ENCODE data around the gene ADGRB2. TPM values are rescaled to one million over a fixed set of nuclear protein-coding genes. Genes with fewer than 3 reads are reported as not detected.
A peak's percentile ranks its signal among the peaks of the same experiment; 100 is the strongest.

The ADGRB2 gene
- total and polyA plus RNA-seq, 2 experiments from 2014 or later = 0.51 to 3.6 TPM

DNA sequence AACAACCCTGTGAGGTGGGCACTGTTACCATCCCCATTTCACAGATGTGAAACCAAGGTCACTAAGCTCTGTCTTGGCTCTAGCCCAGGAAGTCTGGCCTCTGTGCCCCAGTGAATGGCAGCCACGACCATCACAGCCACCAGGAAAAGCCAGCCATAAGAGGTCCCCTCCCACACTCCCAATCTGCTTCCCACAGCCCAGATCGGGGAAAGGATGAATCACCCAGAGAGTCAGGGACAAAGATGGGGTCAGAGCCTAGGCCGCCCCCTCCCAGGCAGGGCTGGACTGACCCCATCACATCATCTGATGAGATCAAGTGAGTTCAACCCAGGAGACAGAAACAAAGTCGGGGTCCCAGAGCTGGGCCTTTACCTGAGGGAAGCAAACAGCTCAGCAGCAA lies 37.4 kb downstream of the ADGRB2 start:
- peaks cover 8% of the 10 kb centered on the region; the same call in 1 of the 2 replicates for H3F3A ChIP-seq (ENCODE audit: insufficient read depth)
- 37 to 56% methylated on average over 4 of the region's 4 CpGs for WGBS, 2 experiments (ENCODE audit: low coverage in 1 of 2, low lambda C conversion rate in 2 of 2, missing lambda C conversion rate in 2 of 2)
- no peak overlapping the region for H2AFZ ChIP-seq
- DNase-seq = peak; percentile 25
- in situ Hi-C loops (cut with MboI) = no loop called here
- no peaks in the 10 kb centered on the region for H3K9me2 ChIP-seq (ENCODE audit: insufficient read depth)
- no peak overlapping the region for H3K4me3 ChIP-seq
- H3K9ac ChIP-seq = no peak overlapping the region
- no peaks in the 10 kb centered on the region for H4K20me1 ChIP-seq (ENCODE audit: insufficient read depth)
- no peaks in the 10 kb centered on the region for H3K27me3 ChIP-seq (replicated peaks; ENCODE audit: insufficient read depth)
- no peak overlapping the region for H3K27ac ChIP-seq
- H3K36me3 ChIP-seq (ENCODE audit: low read depth) = no peaks in the 10 kb centered on the region
- H3K4me1 ChIP-seq (ENCODE audit: insufficient read depth) = peaks cover 7% of the 10 kb centered on the region
- H3K79me2 ChIP-seq (ENCODE audit: insufficient read depth) = no peaks in the 10 kb centered on the region
- H3K4me2 ChIP-seq (ENCODE audit: unreplicated experiment) = no peak overlapping the region
- TF ChIP-seq EZH2 (IDR thresholded peaks at IDR 0.05; ENCODE audit: insufficient read depth, poor library complexity, severe bottlenecking) (no peak), EZH2phosphoT487 (IDR thresholded peaks at IDR 0.05; ENCODE audit: insufficient read depth, low read depth) (no peak)
- no peaks in the 10 kb centered on the region for H3K9me3 ChIP-seq (ENCODE audit: low read depth)

- H3K9me3 ChIP-seq (ENCODE audit: low read depth) = no peaks in the 10 kb centered on the region
- no peak for DNase-seq
- H3K4me3 ChIP-seq = no peak overlapping the region
- no peak overlapping the region for H3K4me2 ChIP-seq (ENCODE audit: unreplicated experiment)
- H2AFZ ChIP-seq = no peak overlapping the region
- no peak overlapping the region for H3K9ac ChIP-seq
- H3K27ac ChIP-seq = no peak overlapping the region
- H4K20me1 ChIP-seq (ENCODE audit: insufficient read depth) = no peaks in the 10 kb centered on the region
- 80 to 91% methylated on average over 12 of the region's 12 CpGs for WGBS, 2 experiments (ENCODE audit: low coverage in 1 of 2, low lambda C conversion rate in 2 of 2, missing lambda C conversion rate in 2 of 2)
- H3K9me2 ChIP-seq (ENCODE audit: insufficient read depth) = no peaks in the 10 kb centered on the region
- in situ Hi-C loops (cut with MboI) = no loop called here
- no peaks in the 10 kb centered on the region for H3K36me3 ChIP-seq (ENCODE audit: low read depth)
- H3K27me3 ChIP-seq (replicated peaks; ENCODE audit: insufficient read depth) = no peaks in the 10 kb centered on the region
- H3K79me2 ChIP-seq (ENCODE audit: insufficient read depth) = no peaks in the 10 kb centered on the region
- peaks cover 7% of the 10 kb centered on the region for H3K4me1 ChIP-seq (ENCODE audit: insufficient read depth)
- TF ChIP-seq EZH2phosphoT487 (IDR thresholded peaks at IDR 0.05; ENCODE audit: insufficient read depth, low read depth) = no peak
- TF ChIP-seq EZH2 (IDR thresholded peaks at IDR 0.05; ENCODE audit: insufficient read depth, poor library complexity, severe bottlenecking) = no peak
- H3F3A ChIP-seq (ENCODE audit: insufficient read depth) = peaks cover 8% of the 10 kb centered on the region; the same call in 1 of the 2 replicates
These were observed 38.2 kb downstream of the ADGRB2 start for GRCh38 chr1:31725777-31726535.

GRCh38 chr1:31725134-31725533 lies 39.0 kb downstream of the ADGRB2 start:
- H3K27me3 ChIP-seq (replicated peaks; ENCODE audit: insufficient read depth) = no peaks in the 10 kb centered on the region
- peaks cover 8% of the 10 kb centered on the region; the same call in 1 of the 2 replicates for H3F3A ChIP-seq (ENCODE audit: insufficient read depth)
- 91 to 94% methylated on average over 10 of the region's 10 CpGs for WGBS, 2 experiments (ENCODE audit: low coverage in 1 of 2, low lambda C conversion rate in 2 of 2, missing lambda C conversion rate in 2 of 2)
- in situ Hi-C loops (cut with MboI) = no loop called here
- H3K9ac ChIP-seq = no peak overlapping the region
- H2AFZ ChIP-seq = no peak overlapping the region
- no peaks in the 10 kb centered on the region for H3K36me3 ChIP-seq (ENCODE audit: low read depth)
- H3K79me2 ChIP-seq (ENCODE audit: insufficient read depth) = no peaks in the 10 kb centered on the region
- H3K27ac ChIP-seq = no peak overlapping the region
- DNase-seq = no peak
- H3K4me1 ChIP-seq (ENCODE audit: insufficient read depth) = peaks cover 7% of the 10 kb centered on the region
- H3K9me2 ChIP-seq (ENCODE audit: insufficient read depth) = no peaks in the 10 kb centered on the region
- no peaks in the 10 kb centered on the region for H4K20me1 ChIP-seq (ENCODE audit: insufficient read depth)
- no peak for TF ChIP-seq EZH2phosphoT487 (IDR thresholded peaks at IDR 0.05; ENCODE audit: insufficient read depth, low read depth)
- no peak for TF ChIP-seq EZH2 (IDR thresholded peaks at IDR 0.05; ENCODE audit: insufficient read depth, poor library complexity, severe bottlenecking)
- H3K4me2 ChIP-seq (ENCODE audit: unreplicated experiment) = no peak overlapping the region
- H3K4me3 ChIP-seq = no peak overlapping the region
- H3K9me3 ChIP-seq (ENCODE audit: low read depth) = no peaks in the 10 kb centered on the region

DNA sequence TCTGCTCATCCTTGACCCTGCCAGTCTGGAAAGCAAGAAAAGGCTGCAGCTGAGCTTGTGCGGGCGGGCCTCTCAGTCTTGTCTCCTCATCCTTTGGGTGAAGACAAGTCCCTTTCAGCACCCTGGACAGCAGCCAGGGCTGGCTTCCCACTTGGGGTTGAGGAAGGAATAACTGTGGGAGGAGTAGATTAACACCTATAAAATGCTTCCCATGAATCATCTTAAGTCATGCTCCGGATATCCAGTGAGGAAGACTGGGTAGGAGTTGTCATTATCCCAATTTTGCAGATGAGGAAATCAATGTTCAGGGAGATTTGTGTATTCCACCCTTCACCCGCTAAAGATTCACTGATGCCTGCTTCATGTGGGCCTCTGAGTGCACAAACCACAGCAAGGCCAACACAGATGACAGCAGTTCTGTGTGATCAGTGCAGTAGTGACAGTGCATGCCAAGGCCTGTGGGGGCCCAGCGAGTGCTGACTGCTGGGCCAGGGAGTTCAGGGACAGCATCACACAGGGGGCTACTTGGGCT lies 40.2 kb downstream of the ADGRB2 start:
- Histone ChIP-seq H4K20me1 (ENCODE audit: insufficient read depth) (no peaks in the 10 kb centered on the region), H3K9me2 (ENCODE audit: insufficient read depth) (no peaks in the 10 kb centered on the region), H3K79me2 (ENCODE audit: insufficient read depth) (no peaks in the 10 kb centered on the region), H3K4me1 (ENCODE audit: insufficient read depth) (peaks cover 7% of the 10 kb centered on the region), H3F3A (ENCODE audit: insufficient read depth) (peaks cover 8% of the 10 kb centered on the region; the same call in 1 of the 2 replicates), H3K4me2 (ENCODE audit: unreplicated experiment) (no peak overlapping the region), H3K36me3 (ENCODE audit: low read depth) (no peaks in the 10 kb centered on the region), H3K4me3 (no peak overlapping the region), H3K27me3 (replicated peaks; ENCODE audit: insufficient read depth) (no peaks in the 10 kb centered on the region), H2AFZ (no peak overlapping the region), H3K27ac (no peak overlapping the region), H3K9ac (no peak overlapping the region), H3K9me3 (ENCODE audit: low read depth) (no peaks in the 10 kb centered on the region)
- DNase-seq = peak; percentile 88
- in situ Hi-C loops (cut with MboI) = no loop called here
- 34 to 35% methylated on average over 5 of the region's 5 CpGs for WGBS, 2 experiments (ENCODE audit: low coverage in 1 of 2, low lambda C conversion rate in 2 of 2, missing lambda C conversion rate in 2 of 2)
- TF ChIP-seq EZH2 (IDR thresholded peaks at IDR 0.05; ENCODE audit: insufficient read depth, poor library complexity, severe bottlenecking) (no peak), EZH2phosphoT487 (IDR thresholded peaks at IDR 0.05; ENCODE audit: insufficient read depth, low read depth) (no peak)

Measured in GM23248 (cell line).